ENCODE measurements around the gene MIOS.

MIOS gene

DNA sequence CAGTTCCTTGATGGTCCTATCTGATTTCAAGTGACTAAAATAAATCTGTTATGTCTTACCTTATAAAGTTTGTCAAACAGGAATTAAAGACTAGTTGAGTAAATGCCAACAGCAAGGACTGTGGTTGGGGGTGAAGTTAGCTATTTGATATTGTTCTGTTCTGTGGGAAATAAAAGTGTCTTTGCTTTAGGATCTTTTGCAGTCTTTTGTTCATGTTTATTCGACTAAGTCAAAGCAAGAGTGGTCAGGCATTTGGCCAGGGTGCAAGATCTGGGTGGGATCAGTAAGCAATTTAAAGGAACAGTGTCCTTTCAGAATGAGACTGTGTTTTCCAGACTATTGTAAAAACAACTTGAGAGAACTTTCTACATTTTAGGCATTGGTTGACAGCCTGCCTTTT is 31.0 kb upstream of the MIOS start, which contains the start of gene COL28A1:
COL28A1 (minus strand) TSS at position 183 of the 400 bp plus-strand sequence. CDS start 2,998 bp downstream, outside the sequence.
- Histone ChIP-seq H3K9me3 (ENCODE audit: insufficient read depth, low read depth, low read length) (no peaks in the 10 kb centered on the region), H3K4me1 (ENCODE audit: insufficient read depth, low read length) (0 out of 2 replicates have a peak, but pooled peaks cover 3% of the 10 kb centered on the region), H3K36me3 (ENCODE audit: insufficient read depth, low read length) (no peaks in the 10 kb centered on the region), H3K27ac (ENCODE audit: low read depth, low read length) (no peak within 1 kb of the TSS), H3K4me3 (ENCODE audit: low read length) (no peak within 1 kb of the TSS), H3K27me3 (ENCODE audit: insufficient read depth, low read length) (no peaks in the 10 kb centered on the region), H3K9ac (ENCODE audit: low read depth, low read length) (no peak within 1 kb of the TSS)
- WGBS, result 71% methylated on average over 1 of the region's 1 CpG

- 0 out of 2 replicates have a peak, but pooled peaks cover 3% of the 10 kb centered on the region for H3K4me1 ChIP-seq (ENCODE audit: insufficient read depth, low read length)
- H3K27me3 ChIP-seq (ENCODE audit: insufficient read depth, low read length), result no peaks in the 10 kb centered on the region
- no peaks in the 10 kb centered on the region for H3K36me3 ChIP-seq (ENCODE audit: insufficient read depth, low read length)
- H3K9ac ChIP-seq (ENCODE audit: low read depth, low read length), result no peak overlapping the region
- H3K4me3 ChIP-seq (ENCODE audit: low read length), result no peak overlapping the region
- H3K27ac ChIP-seq (ENCODE audit: low read depth, low read length), result no peak overlapping the region
- WGBS, result 93% methylated on average over 4 of the region's 5 CpGs
- H3K9me3 ChIP-seq (ENCODE audit: insufficient read depth, low read depth, low read length), result no peaks in the 10 kb centered on the region
These were observed 30.2 kb upstream of the MIOS start for GRCh38 chr7:7536396-7537019.

- no peak overlapping the region for H3K9ac ChIP-seq (ENCODE audit: low read depth, low read length)
- H3K4me3 ChIP-seq (ENCODE audit: low read length), result no peak overlapping the region
- H3K4me1 ChIP-seq (ENCODE audit: insufficient read depth, low read length), result 0 out of 2 replicates have a peak, but pooled peaks cover 3% of the 10 kb centered on the region
- H3K9me3 ChIP-seq (ENCODE audit: insufficient read depth, low read depth, low read length), result no peaks in the 10 kb centered on the region
- H3K27ac ChIP-seq (ENCODE audit: low read depth, low read length), result no peak overlapping the region
- H3K36me3 ChIP-seq (ENCODE audit: insufficient read depth, low read length), result no peaks in the 10 kb centered on the region
- H3K27me3 ChIP-seq (ENCODE audit: insufficient read depth, low read length), result no peaks in the 10 kb centered on the region
- WGBS, result 82% methylated on average over 2 of the region's 2 CpGs
These were observed 29.0 kb upstream of the MIOS start for GRCh38 chr7:7537711-7538110.

- Histone ChIP-seq H3K4me3 (ENCODE audit: low read length) (no peak overlapping the region), H3K27ac (ENCODE audit: low read depth, low read length) (no peak overlapping the region), H3K4me1 (ENCODE audit: insufficient read depth, low read length) (0 out of 2 replicates have a peak, but pooled peaks cover 3% of the 10 kb centered on the region), H3K9ac (ENCODE audit: low read depth, low read length) (no peak overlapping the region), H3K9me3 (ENCODE audit: insufficient read depth, low read depth, low read length) (no peaks in the 10 kb centered on the region), H3K36me3 (ENCODE audit: insufficient read depth, low read length) (no peaks in the 10 kb centered on the region), H3K27me3 (ENCODE audit: insufficient read depth, low read length) (no peaks in the 10 kb centered on the region)
- 73% methylated on average over 4 of the region's 4 CpGs for WGBS
These were observed 27.5 kb upstream of the MIOS start for GRCh38 chr7:7539152-7539551.

- no peak overlapping the region for H3K9ac ChIP-seq (ENCODE audit: low read depth, low read length)
- H3K4me1 ChIP-seq (ENCODE audit: insufficient read depth, low read length), result 0 out of 2 replicates have a peak, but pooled peaks cover 3% of the 10 kb centered on the region
- 92% methylated on average over 4 of the region's 4 CpGs for WGBS
- H3K4me3 ChIP-seq (ENCODE audit: low read length), result no peak overlapping the region
- no peaks in the 10 kb centered on the region for H3K27me3 ChIP-seq (ENCODE audit: insufficient read depth, low read length)
- no peak overlapping the region for H3K27ac ChIP-seq (ENCODE audit: low read depth, low read length)
- no peaks in the 10 kb centered on the region for H3K36me3 ChIP-seq (ENCODE audit: insufficient read depth, low read length)
- H3K9me3 ChIP-seq (ENCODE audit: insufficient read depth, low read depth, low read length), result no peaks in the 10 kb centered on the region
These were observed 27.0 kb upstream of the MIOS start for GRCh38 chr7:7539711-7540110.

- Histone ChIP-seq H3K27me3 (ENCODE audit: insufficient read depth, low read length) (no peaks in the 10 kb centered on the region), H3K4me3 (ENCODE audit: low read length) (no peak overlapping the region), H3K9me3 (ENCODE audit: insufficient read depth, low read depth, low read length) (no peaks in the 10 kb centered on the region), H3K4me1 (ENCODE audit: insufficient read depth, low read length) (no peaks in the 10 kb centered on the region), H3K36me3 (ENCODE audit: insufficient read depth, low read length) (no peaks in the 10 kb centered on the region), H3K27ac (ENCODE audit: low read depth, low read length) (no peak overlapping the region), H3K9ac (ENCODE audit: low read depth, low read length) (no peak overlapping the region)
- 95% methylated on average over 4 of the region's 4 CpGs for WGBS
These were observed 24.3 kb upstream of the MIOS start for GRCh38 chr7:7542251-7542835.

GRCh38 chr7:7548407-7548806 is 18.3 kb upstream of the MIOS start:
- 96% methylated on average over 3 of the region's 3 CpGs for WGBS
- no peaks in the 10 kb centered on the region for H3K9me3 ChIP-seq (ENCODE audit: insufficient read depth, low read depth, low read length)
- no peak overlapping the region for H3K9ac ChIP-seq (ENCODE audit: low read depth, low read length)
- no peaks in the 10 kb centered on the region for H3K36me3 ChIP-seq (ENCODE audit: insufficient read depth, low read length)
- H3K4me1 ChIP-seq (ENCODE audit: insufficient read depth, low read length), result no peaks in the 10 kb centered on the region
- no peaks in the 10 kb centered on the region for H3K27me3 ChIP-seq (ENCODE audit: insufficient read depth, low read length)
- H3K27ac ChIP-seq (ENCODE audit: low read depth, low read length), result no peak overlapping the region
- H3K4me3 ChIP-seq (ENCODE audit: low read length), result no peak overlapping the region

DNA sequence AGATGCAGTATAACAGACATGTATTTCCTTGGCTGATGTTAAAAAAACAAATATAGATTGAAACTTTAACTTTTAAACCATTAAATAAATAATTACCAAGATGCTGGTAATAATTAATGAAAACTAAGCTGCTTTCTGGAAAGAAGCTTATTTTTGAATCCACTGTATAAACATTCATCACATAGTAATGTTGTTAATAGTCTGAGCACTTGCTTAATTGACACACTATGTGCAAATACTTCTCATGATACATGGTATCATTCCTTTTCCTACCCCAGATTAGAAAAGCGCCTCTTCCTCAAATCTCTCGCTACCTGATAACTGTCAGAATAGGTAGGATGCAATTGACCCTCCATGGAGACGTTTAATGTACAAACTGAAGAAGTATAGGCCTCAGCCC is 16.0 kb upstream of the MIOS start:
- Histone ChIP-seq H3K36me3 (ENCODE audit: insufficient read depth, low read length) (no peaks in the 10 kb centered on the region), H3K4me3 (ENCODE audit: low read length) (no peak overlapping the region), H3K9ac (ENCODE audit: low read depth, low read length) (no peak overlapping the region), H3K9me3 (ENCODE audit: insufficient read depth, low read depth, low read length) (no peaks in the 10 kb centered on the region), H3K27ac (ENCODE audit: low read depth, low read length) (no peak overlapping the region), H3K27me3 (ENCODE audit: insufficient read depth, low read length) (no peaks in the 10 kb centered on the region), H3K4me1 (ENCODE audit: insufficient read depth, low read length) (peaks cover 6% of the 10 kb centered on the region; the same call in 1 of the 2 replicates)
- WGBS, result 96% methylated on average over 3 of the region's 3 CpGs

- Histone ChIP-seq H3K9me3 (ENCODE audit: insufficient read depth, low read depth, low read length) (no peaks in the 10 kb centered on the region), H3K27me3 (ENCODE audit: insufficient read depth, low read length) (no peaks in the 10 kb centered on the region), H3K4me3 (ENCODE audit: low read length) (no peak overlapping the region), H3K27ac (ENCODE audit: low read depth, low read length) (no peak overlapping the region), H3K4me1 (ENCODE audit: insufficient read depth, low read length) (peaks cover 6% of the 10 kb centered on the region; the same call in 1 of the 2 replicates), H3K9ac (ENCODE audit: low read depth, low read length) (no peak overlapping the region), H3K36me3 (ENCODE audit: insufficient read depth, low read length) (no peaks in the 10 kb centered on the region)
- no CpG with 5 or more reads among the region's 2 CpGs for WGBS
These were observed 14.5 kb upstream of the MIOS start for GRCh38 chr7:7552199-7552598.

GRCh38 chr7:7553386-7553785 is 13.3 kb upstream of the MIOS start:
- 89% methylated on average over 1 of the region's 1 CpG for WGBS
- Histone ChIP-seq H3K36me3 (ENCODE audit: insufficient read depth, low read length) (no peaks in the 10 kb centered on the region), H3K27me3 (ENCODE audit: insufficient read depth, low read length) (no peaks in the 10 kb centered on the region), H3K27ac (ENCODE audit: low read depth, low read length) (no peak overlapping the region), H3K4me3 (ENCODE audit: low read length) (no peak overlapping the region), H3K4me1 (ENCODE audit: insufficient read depth, low read length) (peaks cover 6% of the 10 kb centered on the region; the same call in 1 of the 2 replicates), H3K9ac (ENCODE audit: low read depth, low read length) (no peak overlapping the region), H3K9me3 (ENCODE audit: insufficient read depth, low read depth, low read length) (no peaks in the 10 kb centered on the region)

GRCh38 chr7:7554021-7554432 is 12.7 kb upstream of the MIOS start:
- WGBS, result 90% methylated on average over 5 of the region's 5 CpGs
- no peak overlapping the region for H3K4me3 ChIP-seq (ENCODE audit: low read length)
- H3K9ac ChIP-seq (ENCODE audit: low read depth, low read length), result no peak overlapping the region
- H3K27ac ChIP-seq (ENCODE audit: low read depth, low read length), result no peak overlapping the region
- H3K9me3 ChIP-seq (ENCODE audit: insufficient read depth, low read depth, low read length), result no peaks in the 10 kb centered on the region
- no peaks in the 10 kb centered on the region for H3K36me3 ChIP-seq (ENCODE audit: insufficient read depth, low read length)
- H3K27me3 ChIP-seq (ENCODE audit: insufficient read depth, low read length), result no peaks in the 10 kb centered on the region
- H3K4me1 ChIP-seq (ENCODE audit: insufficient read depth, low read length), result peaks cover 6% of the 10 kb centered on the region; the same call in 1 of the 2 replicates

Measured in HUES64 (cell line).